ENCODE results near the gene SDR9C7. TPM values are rescaled to one million over a fixed set of nuclear protein-coding genes. Genes with fewer than 3 reads are reported as not detected.

SDR9C7 gene
- total RNA-seq, 2 experiments from 2014 or later = not detected

GRCh38 chr12:56916996-56917333 lies 17.2 kb downstream of the SDR9C7 start:
- Mint-ChIP-seq H3K4me3 (no peak overlapping the region), H3K9me3 (peaks cover 9% of the 10 kb centered on the region), H3K27me3 (peaks cover 6% of the 10 kb centered on the region), H3K27ac (no peak overlapping the region), H3K4me1 (ENCODE audit: low read depth) (no peaks in the 10 kb centered on the region), H3K36me3 (ENCODE audit: low read depth) (no peaks in the 10 kb centered on the region)
- no peak overlapping the region for H3K27ac ChIP-seq (ENCODE audit: low read depth in 1 of 2, low read length in 2 of 2)
- TF ChIP-seq CTCF (IDR thresholded peaks at IDR 0.05) = no peak
- H3K36me3 ChIP-seq (ENCODE audit: insufficient read depth, low read length) = no peaks in the 10 kb centered on the region
- intact Hi-C loops (cut with DNase I, micrococcal nuclease) = no loop called here
- H3K4me1 ChIP-seq (ENCODE audit: insufficient read depth, low read length) = no peaks in the 10 kb centered on the region
- ChIA-PET CTCF (no interaction called here), POLR2A (no interaction called here)
- ATAC-seq (ENCODE audit: poor library complexity) = no peak
- peaks cover 0 to 10% of the 10 kb centered on the region in 2 experiments for H3K9me3 ChIP-seq (ENCODE audit: control insufficient read depth in 1 of 2, insufficient read depth in 1 of 2, low read length in 2 of 2)
- DNase-seq = no peak
- peaks cover 0 to 13% of the 10 kb centered on the region in 2 experiments for H3K27me3 ChIP-seq (ENCODE audit: control insufficient read depth in 1 of 2, insufficient read depth in 2 of 2, low read length in 2 of 2)
- no peak overlapping the region for H3K4me3 ChIP-seq (ENCODE audit: low read length)

GRCh38 chr12:56916296-56916995 lies 17.8 kb downstream of the SDR9C7 start:
- Mint-ChIP-seq H3K4me3 (no peak overlapping the region), H3K27me3 (peaks cover 10% of the 10 kb centered on the region), H3K27ac (no peak overlapping the region), H3K4me1 (ENCODE audit: low read depth) (no peaks in the 10 kb centered on the region), H3K36me3 (ENCODE audit: low read depth) (no peaks in the 10 kb centered on the region), H3K9me3 (peaks cover 9% of the 10 kb centered on the region)
- intact Hi-C loops (cut with DNase I, micrococcal nuclease) = no loop called here
- Histone ChIP-seq H3K27ac (ENCODE audit: low read depth in 1 of 2, low read length in 2 of 2) (no peak overlapping the region), H3K36me3 (ENCODE audit: insufficient read depth, low read length) (no peaks in the 10 kb centered on the region), H3K9me3 (ENCODE audit: control insufficient read depth in 1 of 2, insufficient read depth in 1 of 2, low read length in 2 of 2) (peaks cover 0 to 10% of the 10 kb centered on the region in 2 experiments), H3K4me3 (ENCODE audit: low read length) (no peak overlapping the region), H3K27me3 (ENCODE audit: control insufficient read depth in 1 of 2, insufficient read depth in 2 of 2, low read length in 2 of 2) (peaks cover 0 to 13% of the 10 kb centered on the region in 2 experiments), H3K4me1 (ENCODE audit: insufficient read depth, low read length) (no peaks in the 10 kb centered on the region)
- ATAC-seq (ENCODE audit: poor library complexity) = no peak
- no peak for DNase-seq
- ChIA-PET POLR2A (no interaction called here), CTCF (no interaction called here)
- no peak for TF ChIP-seq CTCF (IDR thresholded peaks at IDR 0.05)

- DNase-seq (no peak), ATAC-seq (ENCODE audit: poor library complexity) (no peak)
- peaks cover under 1 to 8% of the 10 kb centered on the region in 2 experiments for H3K9me3 ChIP-seq (ENCODE audit: control insufficient read depth in 1 of 2, insufficient read depth in 1 of 2, low read length in 2 of 2)
- H3K36me3 Mint-ChIP-seq (ENCODE audit: low read depth) = no peaks in the 10 kb centered on the region
- no peak for TF ChIP-seq CTCF (IDR thresholded peaks at IDR 0.05)
- no peaks in the 10 kb centered on the region for H3K4me1 Mint-ChIP-seq (ENCODE audit: low read depth)
- POLR2A ChIA-PET = no interaction called here
- no peaks in the 10 kb centered on the region for H3K4me1 ChIP-seq (ENCODE audit: insufficient read depth, low read length)
- CTCF ChIA-PET = no interaction called here
- H3K36me3 ChIP-seq (ENCODE audit: insufficient read depth, low read length) = no peaks in the 10 kb centered on the region
- intact Hi-C loops (cut with DNase I, micrococcal nuclease) = no loop called here
- H3K27ac ChIP-seq (ENCODE audit: low read depth in 1 of 2, low read length in 2 of 2) = no peak overlapping the region
- no peaks in the 10 kb centered on the region for H3K9me3 Mint-ChIP-seq
- H3K27me3 ChIP-seq (ENCODE audit: control insufficient read depth in 1 of 2, insufficient read depth in 2 of 2, low read length in 2 of 2) = peaks cover 0 to 13% of the 10 kb centered on the region in 2 experiments
- H3K4me3 Mint-ChIP-seq = no peak overlapping the region
- H3K4me3 ChIP-seq (ENCODE audit: low read length) = no peak overlapping the region
- H3K27ac Mint-ChIP-seq = no peak overlapping the region
- H3K27me3 Mint-ChIP-seq = peaks cover 13% of the 10 kb centered on the region
Measured at GRCh38 chr12:56914724-56915123, 19.5 kb downstream of the SDR9C7 start.

All from CD4-positive, alpha-beta T cell (primary cell).